Uterus (tissue), 4 donors: ENCODE measurements around the gene MAPKBP1. TPM values are rescaled to one million over a fixed set of nuclear protein-coding genes. Genes with fewer than 3 reads are reported as not detected.

Experiments
- DNase-seq, 2 donors: peaks; one replicate each; pipeline ENCODE4 v3.0.0-alpha.2; 2019 to 2020
- H3K27ac ChIP-seq, 2 donors: fragments of 200-600 bp; sonication (generic); 1 replicate in 1 of 2; 2 replicates in 1 of 2; pipeline ENCODE4 v1.5.1; 2016 to 2018
- H3K27me3 ChIP-seq, 2 donors: fragments of 200-600 bp; sonication (generic); one replicate each; pipeline ENCODE4 v1.5.1; 2018 to 2019; ENCODE audit warnings: control low read depth in 1 of 2
- H3K36me3 ChIP-seq, 2 donors: fragments of 200-600 bp; sonication (generic); one replicate each; pipeline ENCODE4 v1.5.1; 2019; ENCODE audit warnings: control low read depth in 1 of 2
- H3K4me1 ChIP-seq, 2 donors: fragments of 200-600 bp; sonication (generic); one replicate each; pipeline ENCODE4 v1.5.1; 2018 to 2019; ENCODE audit warnings: control low read depth in 1 of 2
- H3K4me3 ChIP-seq, 2 donors: fragments of 200-600 bp; sonication (generic); 1 replicate in 1 of 2; 2 replicates in 1 of 2; pipeline ENCODE4 v1.5.1; 2018 to 2019; ENCODE audit warnings: mild to moderate bottlenecking in 1 of 2
- H3K9me3 ChIP-seq, 2 donors: fragments of 200-600 bp; sonication (generic); one replicate each; pipeline ENCODE4 v1.5.1; 2019; ENCODE audit warnings: control low read depth in 1 of 2
- POLR2A ChIP-seq, 2 donors: fragments of 450-650 bp; IDR thresholded peaks; one replicate each; pipeline ENCODE4 v1.6.1; 2016; ENCODE audit warnings: antibody characterized with exemption in 2 of 2, mild to moderate bottlenecking in 1 of 2, moderate library complexity in 1 of 2
- intact Hi-C: fragments of 100-400 bp; cut with DNase I; formaldehyde crosslinking; loops from one replicate; pipeline ENCODE4 v1.15.1; 2023; ENCODE audit warnings: low total_unique reads
- total RNA-seq, 4 donors: library from RNA; depleted of rRNA in 3 of 4; stranded (reverse); fragments of >200 nt in 3 of 4; gene quantifications; one replicate each; pipeline versions ENCODE4 v1.1.0 to v1.2.4, GENCODE V29; 2014 to 2023
- TF ChIP-seq, protein P1 (sequence below), 4 experiments: fragments of 200-600 bp in 2 of 4; fragments of 450-650 bp in 2 of 4; sonication (generic) in 2 of 4; IDR thresholded peaks; one replicate each; pipeline ENCODE4 v1.5.1; 2016 to 2019; ENCODE audit warnings: antibody characterized with exemption in 4 of 4, mild to moderate bottlenecking in 2 of 4, moderate library complexity in 1 of 4
- donor health status: DM: yes; HTN: yes; CAD: no.

MAPKBP1 gene
- total RNA-seq, 4 donors from 2014 or later = 5.9 to 56.2 (median 23.5) TPM

DNA sequence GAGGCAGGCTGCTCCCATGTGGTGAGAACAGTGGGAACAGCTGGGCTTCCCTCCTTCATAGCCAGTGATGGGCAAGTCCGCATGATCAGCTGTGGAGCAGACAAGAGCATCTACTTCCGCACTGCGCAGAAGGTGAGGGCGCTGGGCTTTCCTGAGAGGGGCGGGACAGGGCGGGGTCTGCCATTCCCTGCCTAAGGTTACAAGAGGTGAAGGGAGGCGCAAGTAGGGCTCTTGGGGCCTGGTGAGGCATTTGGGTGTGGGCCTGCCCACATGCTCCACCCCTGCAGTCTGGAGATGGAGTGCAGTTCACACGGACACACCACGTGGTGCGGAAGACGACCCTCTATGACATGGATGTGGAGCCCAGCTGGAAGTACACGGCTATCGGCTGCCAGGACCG lies 43.0 kb downstream of the MAPKBP1 start:
- Histone ChIP-seq H3K9me3 (no peaks in the 10 kb centered on the region), H3K27me3 (no peaks in the 10 kb centered on the region), H3K36me3 (no peaks in the 10 kb centered on the region), H3K4me3 (no peak overlapping the region), H3K27ac (no peak overlapping the region), H3K4me1 (no peaks in the 10 kb centered on the region)
- TF ChIP-seq, protein P1, sequence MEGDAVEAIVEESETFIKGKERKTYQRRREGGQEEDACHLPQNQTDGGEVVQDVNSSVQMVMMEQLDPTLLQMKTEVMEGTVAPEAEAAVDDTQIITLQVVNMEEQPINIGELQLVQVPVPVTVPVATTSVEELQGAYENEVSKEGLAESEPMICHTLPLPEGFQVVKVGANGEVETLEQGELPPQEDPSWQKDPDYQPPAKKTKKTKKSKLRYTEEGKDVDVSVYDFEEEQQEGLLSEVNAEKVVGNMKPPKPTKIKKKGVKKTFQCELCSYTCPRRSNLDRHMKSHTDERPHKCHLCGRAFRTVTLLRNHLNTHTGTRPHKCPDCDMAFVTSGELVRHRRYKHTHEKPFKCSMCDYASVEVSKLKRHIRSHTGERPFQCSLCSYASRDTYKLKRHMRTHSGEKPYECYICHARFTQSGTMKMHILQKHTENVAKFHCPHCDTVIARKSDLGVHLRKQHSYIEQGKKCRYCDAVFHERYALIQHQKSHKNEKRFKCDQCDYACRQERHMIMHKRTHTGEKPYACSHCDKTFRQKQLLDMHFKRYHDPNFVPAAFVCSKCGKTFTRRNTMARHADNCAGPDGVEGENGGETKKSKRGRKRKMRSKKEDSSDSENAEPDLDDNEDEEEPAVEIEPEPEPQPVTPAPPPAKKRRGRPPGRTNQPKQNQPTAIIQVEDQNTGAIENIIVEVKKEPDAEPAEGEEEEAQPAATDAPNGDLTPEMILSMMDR (IDR thresholded peaks at IDR 0.05) = no peak
- no peak for TF ChIP-seq POLR2A (IDR thresholded peaks at IDR 0.05)
- no peak for DNase-seq
- intact Hi-C loops = no loop called here

DNA sequence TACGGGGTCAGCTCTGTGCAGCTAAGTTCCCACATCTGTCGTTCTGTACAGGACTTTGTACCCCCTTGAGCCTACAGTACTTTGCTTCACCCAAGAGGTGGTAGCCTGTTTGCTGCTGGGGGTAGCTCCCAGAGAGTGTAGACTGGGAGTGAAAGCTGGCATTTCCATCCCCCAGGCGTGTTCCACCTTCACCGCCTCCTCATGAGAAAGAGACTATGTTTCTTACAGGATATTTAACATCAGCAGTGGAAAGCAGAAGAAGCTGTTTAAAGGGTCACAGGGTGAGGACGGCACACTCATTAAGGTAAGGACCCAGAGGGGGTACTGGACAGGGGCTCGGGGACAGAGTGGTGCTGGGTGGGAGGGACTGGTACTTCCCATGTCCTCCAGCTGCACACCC lies 43.5 kb downstream of the MAPKBP1 start:
- no peaks in the 10 kb centered on the region for H3K27me3 ChIP-seq
- no peak for DNase-seq
- no peaks in the 10 kb centered on the region for H3K4me1 ChIP-seq
- TF ChIP-seq POLR2A (IDR thresholded peaks at IDR 0.05) = no peak
- TF ChIP-seq, protein P1 (IDR thresholded peaks at IDR 0.05) = no peak
- intact Hi-C loops = no loop called here
- no peak overlapping the region for H3K4me3 ChIP-seq
- H3K27ac ChIP-seq = no peak overlapping the region
- no peaks in the 10 kb centered on the region for H3K9me3 ChIP-seq
- H3K36me3 ChIP-seq = no peaks in the 10 kb centered on the region

DNA sequence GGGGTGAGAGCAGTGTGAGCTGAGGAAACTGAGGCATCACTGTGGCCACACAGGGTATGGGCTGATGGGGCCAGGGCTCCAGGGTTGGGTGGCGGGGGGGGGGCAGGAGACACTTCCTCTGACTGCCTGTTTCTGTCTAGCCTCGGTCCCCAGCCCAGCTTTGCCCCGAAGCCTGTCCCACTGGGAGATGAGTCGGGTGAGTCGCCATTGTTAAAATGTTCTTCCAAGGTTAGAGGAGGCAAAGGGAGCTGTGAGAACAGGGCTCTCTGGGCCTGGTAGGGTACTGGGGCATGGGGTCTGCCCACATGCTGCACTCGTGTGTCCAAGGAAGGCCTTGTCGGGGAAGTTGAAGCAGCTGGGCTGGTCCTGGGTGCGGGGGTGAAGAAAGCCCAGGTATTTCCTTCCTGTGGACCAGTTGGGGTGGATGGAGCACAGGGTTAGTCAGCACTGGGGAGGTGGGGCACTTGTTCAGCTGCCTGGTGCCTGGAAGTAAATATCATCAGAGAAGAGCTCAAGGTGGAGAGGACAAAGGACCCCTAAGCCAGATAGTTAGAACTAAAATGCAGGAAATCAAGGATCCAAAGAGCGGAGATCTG lies 45.3 kb downstream of the MAPKBP1 start:
- H3K36me3 ChIP-seq = no peaks in the 10 kb centered on the region
- H3K4me3 ChIP-seq = no peak overlapping the region
- no peak for TF ChIP-seq POLR2A (IDR thresholded peaks at IDR 0.05)
- TF ChIP-seq, protein P1 (IDR thresholded peaks at IDR 0.05) = no peak
- no peak for DNase-seq
- intact Hi-C loops = no loop called here
- H3K27me3 ChIP-seq = no peaks in the 10 kb centered on the region
- no peaks in the 10 kb centered on the region for H3K9me3 ChIP-seq
- H3K27ac ChIP-seq = no peak overlapping the region
- H3K4me1 ChIP-seq = no peaks in the 10 kb centered on the region

DNA sequence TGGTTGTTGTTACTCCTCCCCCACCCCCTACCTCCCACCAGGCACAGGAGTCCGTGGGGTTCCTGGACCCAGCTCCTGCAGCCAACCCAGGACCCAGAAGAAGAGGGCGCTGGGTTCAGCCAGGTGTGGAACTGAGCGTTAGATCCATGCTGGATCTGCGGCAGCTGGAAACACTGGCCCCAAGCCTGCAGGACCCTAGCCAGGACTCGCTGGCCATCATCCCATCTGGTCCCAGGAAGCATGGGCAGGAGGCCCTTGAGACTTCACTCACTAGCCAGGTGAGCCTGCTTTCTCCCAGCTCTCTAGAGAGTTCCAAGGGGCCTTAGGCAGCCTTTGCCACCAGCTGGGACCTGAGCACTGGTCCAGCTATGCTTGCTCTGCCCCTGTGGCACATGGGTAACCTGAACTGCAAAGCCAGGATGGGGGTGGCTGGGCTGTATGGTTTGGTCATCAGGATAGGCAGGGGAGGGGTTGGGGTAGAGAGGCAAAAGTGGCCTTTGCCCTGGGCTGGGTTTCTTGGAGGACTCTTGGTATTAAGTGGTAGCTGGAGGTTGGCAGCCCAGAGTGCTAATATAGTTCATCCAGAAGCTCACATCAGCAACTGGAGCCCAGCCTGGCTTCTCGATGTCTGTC lies 46.6 kb downstream of the MAPKBP1 start:
- no peaks in the 10 kb centered on the region for H3K36me3 ChIP-seq
- no peak overlapping the region for H3K4me3 ChIP-seq
- no peaks in the 10 kb centered on the region for H3K4me1 ChIP-seq
- TF ChIP-seq, protein P1 (IDR thresholded peaks at IDR 0.05) = no peak
- TF ChIP-seq POLR2A (IDR thresholded peaks at IDR 0.05) = no peak
- H3K27ac ChIP-seq = no peak overlapping the region
- intact Hi-C loops = no loop called here
- no peak for DNase-seq
- no peaks in the 10 kb centered on the region for H3K9me3 ChIP-seq
- no peaks in the 10 kb centered on the region for H3K27me3 ChIP-seq

DNA sequence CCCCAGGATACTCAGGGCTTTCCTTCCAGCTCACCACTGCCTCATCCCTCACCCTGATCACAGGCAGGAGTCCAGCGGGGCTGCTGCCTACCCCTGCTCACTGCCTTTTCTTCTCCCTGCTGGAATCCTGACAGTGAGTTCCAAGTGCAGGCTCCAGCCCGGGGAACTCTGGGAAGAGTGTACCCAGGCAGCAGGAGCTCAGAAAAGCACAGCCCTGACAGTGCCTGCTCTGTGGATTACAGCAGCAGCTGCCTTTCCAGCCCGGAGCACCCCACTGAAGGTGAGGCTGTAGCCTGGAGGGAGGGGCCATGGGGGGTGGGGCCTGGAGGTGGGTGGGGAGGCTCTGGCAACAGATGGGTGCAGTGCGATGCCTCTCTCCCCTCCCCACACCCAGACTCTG lies 47.5 kb downstream of the MAPKBP1 start:
- no peak for TF ChIP-seq POLR2A (IDR thresholded peaks at IDR 0.05)
- TF ChIP-seq, protein P1 (IDR thresholded peaks at IDR 0.05) = no peak
- Histone ChIP-seq H3K9me3 (no peaks in the 10 kb centered on the region), H3K36me3 (no peaks in the 10 kb centered on the region), H3K4me1 (no peaks in the 10 kb centered on the region), H3K27me3 (no peaks in the 10 kb centered on the region), H3K4me3 (no peak overlapping the region), H3K27ac (no peak overlapping the region)
- DNase-seq = no peak
- intact Hi-C loops = no loop called here
